Skin epidermis (tissue), 12 donors: Measurements from ENCODE around the gene TIMP1.

Source experiments
- H3K27ac ChIP-seq, 21 experiments: fragments of 200-600 bp; sonication (generic) in 11 of 21; one replicate each; pipeline ENCODE4 v1.5.0; 2020; ENCODE audit warnings: mild to moderate bottlenecking in 3 of 21, inconsistent platforms in 2 of 21, moderate library complexity in 2 of 21
- H3K4me3 ChIP-seq, 7 experiments: fragments of 200-600 bp; sonication (generic) in 2 of 7; one replicate each; pipeline ENCODE4 v1.5.0; 2020; ENCODE audit warnings: inconsistent platforms in 2 of 7, mild to moderate bottlenecking in 2 of 7, moderate library complexity in 1 of 7

TIMP1 gene

DNA sequence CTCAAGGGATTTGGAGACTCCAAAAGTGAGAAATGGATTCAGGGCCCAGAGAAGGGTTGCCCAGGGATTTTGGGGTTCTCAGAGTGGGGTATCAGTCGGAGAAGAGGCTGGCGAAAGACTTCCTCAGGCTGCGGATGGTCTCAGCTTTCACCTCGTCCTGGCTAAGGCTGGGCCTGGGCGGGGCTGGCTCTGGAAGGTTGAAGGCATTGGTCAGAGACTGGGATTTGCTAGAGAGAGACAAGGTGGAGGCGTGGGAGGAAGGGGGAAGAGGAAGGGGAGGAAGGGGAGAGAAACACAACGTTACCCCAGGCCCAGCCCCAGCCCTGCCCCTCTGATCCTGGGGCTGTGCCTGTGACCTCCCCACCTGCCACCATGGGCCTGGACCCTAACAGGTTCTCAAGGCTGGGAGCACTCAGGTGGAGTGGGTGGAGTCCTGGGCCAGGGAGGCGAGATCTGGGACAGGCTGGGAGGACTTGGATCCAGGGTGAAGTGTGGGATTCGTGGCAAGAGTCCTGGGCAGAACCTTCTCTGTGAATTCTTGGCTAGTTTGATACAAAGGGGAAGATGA, 9.4 kb upstream of the TIMP1 start:
- H3K27ac ChIP-seq, result peak overlapping the region in 2 of 21 experiments; percentile 26 to 87
- no peak overlapping the region for H3K4me3 ChIP-seq

DNA sequence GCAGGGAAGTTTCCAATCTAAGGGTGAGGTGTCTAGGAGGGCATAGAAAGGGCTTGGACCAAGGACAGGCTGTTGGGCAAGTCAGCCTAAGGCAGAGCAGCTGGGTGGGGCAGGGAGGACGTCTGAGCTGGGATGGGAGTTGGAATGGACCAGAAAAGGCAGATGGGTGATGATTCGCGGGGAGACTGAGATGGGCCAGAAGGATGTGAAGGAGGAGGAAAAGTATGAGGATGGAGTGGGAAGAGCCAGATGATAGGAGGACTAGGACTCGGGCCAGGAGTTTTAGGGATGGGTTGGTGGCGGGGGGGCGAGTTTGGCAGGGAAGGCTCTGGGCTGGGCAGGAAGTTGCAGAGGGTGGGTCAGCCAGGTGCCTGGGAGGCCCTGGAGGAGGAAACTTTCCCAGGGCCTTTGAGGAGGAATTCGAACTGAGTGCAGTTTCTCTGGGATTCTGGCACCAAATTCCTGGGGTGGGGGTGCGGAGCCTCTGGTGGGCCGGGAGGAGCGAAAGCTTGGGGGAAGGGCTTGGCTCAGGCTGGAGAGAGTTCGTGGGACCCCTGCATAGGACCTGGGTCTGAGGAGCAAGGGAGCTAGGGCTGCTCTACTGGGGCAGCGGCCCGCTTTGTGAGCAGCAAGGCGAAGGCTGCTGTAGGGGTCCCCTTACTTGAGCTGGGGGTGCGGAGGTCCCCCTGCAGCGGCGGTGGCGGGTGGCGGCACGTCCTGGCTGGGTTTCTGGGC, 8.7 kb upstream of the TIMP1 start:
- peak overlapping the region in 1 of 7 experiments; percentile 25 for H3K4me3 ChIP-seq

DNA sequence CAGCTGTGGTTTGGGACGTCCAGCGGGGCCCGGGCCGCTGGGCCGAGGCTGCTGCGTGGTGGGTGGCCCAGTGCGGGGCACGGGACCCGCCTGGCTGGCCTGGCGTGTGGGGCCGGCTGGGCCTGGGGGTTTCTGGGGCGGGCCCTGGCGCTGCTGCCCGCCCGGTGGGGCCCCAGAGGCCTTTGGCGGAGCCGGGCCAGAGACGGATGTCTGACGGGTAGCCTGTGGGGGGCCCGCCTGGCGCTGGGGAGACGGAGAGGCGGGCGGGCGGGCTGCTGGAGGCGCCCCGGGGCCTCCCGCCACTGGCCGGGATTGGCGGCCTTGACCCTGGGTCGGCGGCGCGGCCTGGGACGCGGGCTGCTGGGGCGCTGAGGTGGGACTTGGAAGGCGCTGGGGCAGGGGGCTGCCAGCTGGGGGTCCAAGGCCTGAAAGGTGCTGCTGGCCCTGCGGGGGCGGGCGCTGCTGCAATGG, 8.1 kb upstream of the TIMP1 start:
- Histone ChIP-seq H3K27ac (peak overlapping the region in 16 of 21 experiments; percentile 6 to 87 (median 65)), H3K4me3 (peak overlapping the region in 1 of 7 experiments; percentile 25)

More for the DNA sequence above, 8.7 kb upstream of the TIMP1 start:
- H3K27ac ChIP-seq, result peak overlapping the region in 16 of 21 experiments; percentile 6 to 87 (median 65)

DNA sequence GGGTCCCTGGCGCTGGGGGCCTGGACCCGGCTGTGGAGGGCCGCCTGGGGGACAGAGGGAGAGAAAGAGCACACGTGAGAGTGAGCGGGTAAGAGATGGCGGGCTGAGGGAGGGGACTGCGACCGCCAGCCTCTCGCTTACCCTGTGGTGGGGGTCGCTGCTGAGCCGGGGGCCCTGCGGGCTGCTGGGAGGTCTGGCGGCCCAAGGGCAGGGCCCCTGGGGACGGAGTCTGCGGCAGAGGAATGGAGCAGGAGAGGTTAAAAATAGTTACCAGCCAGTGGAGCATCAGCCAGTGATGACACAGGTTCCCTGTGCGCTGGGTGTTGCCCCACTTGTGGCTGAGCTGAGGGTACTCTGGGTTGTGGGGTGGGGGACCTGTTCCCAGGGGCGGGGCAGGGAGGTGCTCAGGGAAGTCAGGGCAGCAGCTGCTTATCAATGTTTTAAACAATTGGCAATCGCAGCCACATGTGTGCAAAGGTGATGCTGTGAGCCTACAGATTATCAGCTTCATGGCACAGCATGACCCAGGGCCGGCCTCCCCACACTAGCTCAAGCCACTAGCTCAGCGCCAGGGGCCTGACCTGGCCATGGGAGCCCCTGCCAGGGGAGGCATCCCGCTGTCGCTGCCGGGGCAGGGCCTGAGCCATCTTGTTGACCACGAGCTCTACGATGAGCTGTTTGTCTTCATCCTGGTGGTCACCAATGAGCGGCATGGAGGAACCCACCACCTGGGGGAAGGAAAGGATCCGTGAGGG, 7.5 kb upstream of the TIMP1 start:
- Histone ChIP-seq H3K4me3 (peak overlapping the region in 1 of 7 experiments; percentile 25), H3K27ac (peak overlapping the region in 11 of 21 experiments; percentile 6 to 87 (median 72))

DNA sequence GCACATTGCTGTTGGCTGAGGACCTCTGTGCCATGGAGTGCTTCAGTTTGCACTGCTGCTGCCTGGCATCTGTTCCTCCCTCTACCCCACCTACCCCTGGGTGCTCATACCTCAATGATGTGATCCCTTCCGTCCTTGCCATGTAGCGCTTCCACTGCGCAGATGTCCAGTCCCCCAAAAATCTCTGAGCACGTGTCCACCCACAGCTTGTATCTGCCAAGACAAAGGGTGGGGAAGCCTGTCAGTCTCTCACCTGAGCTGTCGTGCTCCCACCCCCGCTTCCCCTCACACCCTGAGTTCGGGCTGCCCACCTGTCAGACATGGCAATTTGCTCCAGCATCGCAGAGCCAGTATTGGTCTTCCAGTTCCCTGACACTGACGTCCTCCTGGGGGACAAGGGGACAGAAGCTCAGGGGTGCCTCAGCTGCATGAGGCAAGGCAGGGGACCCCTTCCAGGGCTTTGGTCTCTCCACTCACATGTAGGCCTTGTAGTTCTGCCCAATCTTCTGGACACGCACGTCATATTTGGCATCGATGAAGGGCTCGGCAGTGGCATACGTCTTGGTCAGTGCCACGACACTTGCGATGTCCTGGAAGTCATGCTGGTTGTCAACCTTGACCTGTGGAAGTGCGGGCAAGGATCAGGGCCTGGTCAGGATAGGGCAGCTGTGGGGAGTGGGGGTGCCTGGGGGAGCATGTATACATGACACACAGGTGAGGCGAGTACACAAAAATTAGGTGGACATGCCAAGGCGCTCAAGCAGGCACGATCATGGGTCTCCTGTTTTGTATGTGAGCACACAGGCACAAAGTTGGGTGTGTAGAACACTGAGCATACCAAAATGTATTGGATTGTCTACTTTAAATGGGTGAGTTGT, 6.0 kb upstream of the TIMP1 start:
- Histone ChIP-seq H3K27ac (no peak overlapping the region), H3K4me3 (no peak overlapping the region)

DNA sequence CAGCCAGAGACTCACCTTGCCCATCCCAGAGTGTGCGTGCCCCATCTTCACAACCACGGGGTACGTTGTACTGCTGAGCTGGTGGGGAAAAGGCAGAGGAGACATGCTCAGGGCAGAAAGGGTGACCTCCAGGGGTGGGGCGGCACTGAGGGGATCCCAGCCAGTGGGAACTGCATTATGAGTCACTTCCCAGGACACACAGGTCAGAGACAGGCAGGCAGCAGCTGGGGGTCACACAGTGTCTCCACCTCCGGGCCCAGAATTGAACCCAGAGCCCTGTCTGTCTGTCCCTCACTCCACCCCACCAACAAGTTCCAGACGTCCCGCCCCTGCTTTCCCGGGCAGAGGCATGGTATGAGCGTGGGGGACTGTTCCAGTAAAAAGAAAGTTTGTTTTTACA, 4.8 kb upstream of the TIMP1 start:
- no peak overlapping the region for H3K4me3 ChIP-seq
- no peak overlapping the region for H3K27ac ChIP-seq

DNA sequence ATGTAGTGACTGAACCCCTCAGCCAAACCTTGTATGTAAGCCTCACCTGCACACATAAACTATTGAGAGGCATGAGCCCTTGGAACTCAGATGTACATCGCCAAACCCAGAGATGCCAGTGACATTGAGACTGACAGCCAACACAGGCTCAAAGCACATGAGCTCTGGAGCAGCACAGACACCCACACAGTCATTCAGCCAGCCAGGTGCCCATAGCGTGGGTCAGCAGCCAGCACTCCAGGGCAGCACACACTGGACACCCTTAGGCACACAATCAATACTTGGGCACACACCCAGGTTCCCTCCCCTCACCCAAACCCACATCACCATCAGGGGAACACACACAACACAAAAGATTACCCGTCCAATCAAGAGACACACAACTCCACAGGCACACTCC, 4.3 kb upstream of the TIMP1 start:
- no peak overlapping the region for H3K4me3 ChIP-seq
- H3K27ac ChIP-seq, result no peak overlapping the region

DNA sequence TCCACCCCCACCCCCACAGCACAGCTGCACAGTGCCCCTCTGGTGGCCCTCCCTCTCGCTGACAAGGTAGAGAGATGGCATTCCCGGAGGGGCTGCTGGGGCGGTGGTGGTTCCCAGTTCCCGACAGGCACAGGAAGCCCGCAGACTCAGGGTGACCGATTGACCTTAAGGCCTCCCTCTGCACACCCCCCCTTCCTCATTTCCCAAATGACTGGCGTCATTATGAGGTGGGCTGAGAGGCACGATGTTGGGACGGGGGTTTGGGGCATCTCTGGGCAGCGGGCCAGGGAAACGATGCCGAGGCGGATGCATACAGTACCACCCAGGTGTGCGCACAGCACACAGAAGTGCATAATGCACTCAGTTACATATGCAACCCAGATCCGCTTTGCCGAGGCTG, 3.5 kb upstream of the TIMP1 start:
- Histone ChIP-seq H3K27ac (no peak overlapping the region), H3K4me3 (no peak overlapping the region)

DNA sequence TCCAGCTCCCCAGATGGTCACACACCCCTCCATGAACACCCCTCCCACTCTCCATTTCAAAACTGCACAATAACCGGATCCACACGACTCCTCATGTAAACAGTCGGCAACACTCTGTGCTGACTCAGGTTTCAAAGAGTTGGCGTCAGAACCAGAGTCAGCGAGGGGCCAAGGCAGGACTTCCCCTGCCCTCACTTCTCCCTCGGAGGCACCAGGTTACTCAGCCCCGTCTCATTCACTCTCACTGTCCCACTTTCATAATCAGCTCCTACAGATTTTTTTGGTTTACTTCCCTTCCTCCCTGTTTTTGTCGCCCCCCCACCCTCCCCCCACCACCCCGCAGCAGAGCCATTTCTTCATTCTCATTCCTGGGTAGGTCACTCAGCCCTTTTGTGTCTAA, 2.7 kb upstream of the TIMP1 start:
- H3K4me3 ChIP-seq, result no peak overlapping the region

DNA sequence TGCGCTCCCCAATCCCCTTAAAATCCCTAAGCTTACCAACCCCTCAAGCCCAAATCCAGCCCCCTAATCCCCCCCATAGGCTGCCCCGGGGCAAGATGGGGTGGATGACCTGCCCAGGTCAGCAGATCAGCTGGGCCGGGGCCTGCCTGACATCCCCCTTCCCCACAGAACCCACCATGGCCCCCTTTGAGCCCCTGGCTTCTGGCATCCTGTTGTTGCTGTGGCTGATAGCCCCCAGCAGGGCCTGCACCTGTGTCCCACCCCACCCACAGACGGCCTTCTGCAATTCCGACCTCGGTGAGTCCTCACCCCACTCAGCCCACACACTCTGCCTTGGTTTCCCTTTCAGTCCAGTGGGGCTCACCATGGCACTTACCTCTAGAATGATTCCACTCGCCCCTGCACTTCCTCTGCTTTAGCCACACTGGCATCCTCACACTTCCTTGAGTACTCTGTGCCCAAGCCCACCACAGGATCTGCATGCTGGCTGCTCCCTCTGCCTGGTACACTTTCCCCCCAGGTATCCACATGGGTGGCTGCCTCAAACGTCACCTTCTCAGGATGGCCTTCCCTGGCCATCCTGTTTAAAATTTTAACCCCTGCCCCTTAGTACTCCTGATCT, 1.1 kb downstream of the TIMP1 start:
- peak overlapping the region in 5 of 7 experiments; percentile 17 to 43 (median 38) for H3K4me3 ChIP-seq

More for the DNA sequence above, 2.7 kb upstream of the TIMP1 start:
- no peak overlapping the region for H3K27ac ChIP-seq

DNA sequence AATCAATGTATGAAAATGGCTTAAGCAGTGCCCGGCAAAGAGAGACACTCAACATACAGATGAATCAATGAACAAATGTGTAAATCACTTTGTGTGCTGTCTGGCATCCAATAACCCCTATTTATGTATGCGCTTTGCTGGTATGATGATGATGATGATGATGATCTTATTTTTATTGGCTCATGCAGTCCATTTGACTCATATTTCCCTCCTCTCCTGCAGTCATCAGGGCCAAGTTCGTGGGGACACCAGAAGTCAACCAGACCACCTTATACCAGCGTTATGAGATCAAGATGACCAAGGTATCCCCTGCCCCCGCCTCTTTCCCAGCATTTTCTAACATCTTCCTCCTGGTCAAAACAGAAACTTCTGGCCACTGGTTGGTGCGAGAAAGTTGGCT, 2.5 kb downstream of the TIMP1 start:
- H3K27ac ChIP-seq, result peak overlapping the region in 1 of 21 experiments; percentile 86
- H3K4me3 ChIP-seq, result no peak overlapping the region

More for the DNA sequence above, 1.1 kb downstream of the TIMP1 start:
- peak overlapping the region in 14 of 21 experiments; percentile 56 to 87 (median 82) for H3K27ac ChIP-seq

DNA sequence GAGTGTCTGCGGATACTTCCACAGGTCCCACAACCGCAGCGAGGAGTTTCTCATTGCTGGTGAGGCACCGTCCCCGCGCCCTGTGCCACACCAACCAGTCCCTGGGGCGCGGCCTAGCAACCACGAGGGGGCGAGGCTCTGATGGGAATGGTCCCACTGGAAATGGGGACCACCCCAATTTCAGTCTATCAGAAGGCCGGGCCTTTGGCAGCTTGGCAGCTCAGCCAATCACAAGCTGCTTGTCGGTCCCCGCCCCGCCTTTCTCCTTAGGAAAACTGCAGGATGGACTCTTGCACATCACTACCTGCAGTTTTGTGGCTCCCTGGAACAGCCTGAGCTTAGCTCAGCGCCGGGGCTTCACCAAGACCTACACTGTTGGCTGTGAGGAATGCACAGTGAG, 3.0 kb downstream of the TIMP1 start:
- H3K4me3 ChIP-seq, result no peak overlapping the region
- H3K27ac ChIP-seq, result no peak overlapping the region

DNA sequence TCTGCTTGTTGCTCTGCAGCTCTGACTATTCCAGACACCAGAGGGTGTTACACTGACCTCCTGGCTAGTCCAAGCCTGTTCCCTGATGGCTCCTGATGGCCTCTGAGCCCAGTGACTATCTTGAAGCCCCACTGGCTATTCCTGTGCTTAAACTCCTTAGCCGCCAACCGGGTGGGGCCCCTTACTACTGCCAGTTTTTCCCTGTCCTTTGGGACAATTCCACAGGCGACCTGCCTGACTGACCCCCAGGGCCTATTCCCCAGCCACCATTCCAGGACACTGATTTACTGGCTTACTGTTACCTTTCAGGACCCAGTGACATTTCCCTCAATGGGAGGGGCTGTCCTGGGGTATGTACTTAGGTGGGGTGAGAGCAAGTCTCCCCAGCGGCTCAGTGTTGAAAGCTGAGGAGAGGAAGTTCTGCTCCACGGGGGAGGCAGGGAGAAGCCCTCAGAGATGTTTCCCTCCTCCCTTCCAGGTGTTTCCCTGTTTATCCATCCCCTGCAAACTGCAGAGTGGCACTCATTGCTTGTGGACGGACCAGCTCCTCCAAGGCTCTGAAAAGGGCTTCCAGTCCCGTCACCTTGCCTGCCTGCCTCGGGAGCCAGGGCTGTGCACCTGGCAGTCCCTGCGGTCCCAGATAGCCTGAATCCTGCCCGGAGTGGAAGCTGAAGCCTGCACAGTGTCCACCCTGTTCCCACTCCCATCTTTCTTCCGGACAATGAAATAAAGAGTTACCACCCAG, 4.0 kb downstream of the TIMP1 start:
- H3K4me3 ChIP-seq, result no peak overlapping the region
- H3K27ac ChIP-seq, result no peak overlapping the region

DNA sequence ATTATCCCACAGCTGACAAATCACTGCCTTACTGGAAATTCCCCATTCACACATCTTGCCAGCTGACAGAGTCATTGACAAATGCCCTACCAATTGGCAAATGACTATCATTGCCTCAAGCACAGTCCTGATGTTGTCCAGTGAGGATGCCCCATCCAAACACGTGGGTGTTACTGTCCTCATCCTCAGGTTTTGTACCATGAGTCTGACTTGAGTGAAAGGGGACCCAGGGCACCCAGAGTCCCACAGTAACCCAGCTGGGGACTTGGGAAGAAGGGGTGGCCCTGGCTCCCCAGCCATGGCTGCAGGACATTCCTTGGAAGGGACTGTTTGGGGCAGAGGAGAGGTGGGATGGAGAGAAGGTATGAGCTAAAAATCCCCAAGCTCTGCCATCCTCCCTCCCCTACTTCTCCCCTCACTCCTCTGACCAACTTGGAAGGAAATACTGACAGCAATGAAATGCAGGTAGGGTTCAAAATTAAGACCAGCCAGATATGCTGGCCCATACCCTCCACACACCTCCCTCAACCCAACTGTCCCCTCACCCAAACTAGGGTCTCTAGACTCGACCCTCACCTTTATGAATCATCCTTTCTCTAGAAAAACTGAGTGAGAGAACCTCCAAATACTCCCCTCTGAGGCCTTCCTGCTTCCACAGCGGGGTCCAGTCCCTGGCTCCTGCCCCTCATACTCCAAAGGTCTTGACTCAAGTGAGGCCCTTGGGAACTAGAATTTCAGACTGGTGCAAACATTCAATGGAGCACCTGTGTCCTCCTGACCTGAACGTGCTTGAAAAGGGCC, 5.1 kb downstream of the TIMP1 start:
- no peak overlapping the region for H3K27ac ChIP-seq

DNA sequence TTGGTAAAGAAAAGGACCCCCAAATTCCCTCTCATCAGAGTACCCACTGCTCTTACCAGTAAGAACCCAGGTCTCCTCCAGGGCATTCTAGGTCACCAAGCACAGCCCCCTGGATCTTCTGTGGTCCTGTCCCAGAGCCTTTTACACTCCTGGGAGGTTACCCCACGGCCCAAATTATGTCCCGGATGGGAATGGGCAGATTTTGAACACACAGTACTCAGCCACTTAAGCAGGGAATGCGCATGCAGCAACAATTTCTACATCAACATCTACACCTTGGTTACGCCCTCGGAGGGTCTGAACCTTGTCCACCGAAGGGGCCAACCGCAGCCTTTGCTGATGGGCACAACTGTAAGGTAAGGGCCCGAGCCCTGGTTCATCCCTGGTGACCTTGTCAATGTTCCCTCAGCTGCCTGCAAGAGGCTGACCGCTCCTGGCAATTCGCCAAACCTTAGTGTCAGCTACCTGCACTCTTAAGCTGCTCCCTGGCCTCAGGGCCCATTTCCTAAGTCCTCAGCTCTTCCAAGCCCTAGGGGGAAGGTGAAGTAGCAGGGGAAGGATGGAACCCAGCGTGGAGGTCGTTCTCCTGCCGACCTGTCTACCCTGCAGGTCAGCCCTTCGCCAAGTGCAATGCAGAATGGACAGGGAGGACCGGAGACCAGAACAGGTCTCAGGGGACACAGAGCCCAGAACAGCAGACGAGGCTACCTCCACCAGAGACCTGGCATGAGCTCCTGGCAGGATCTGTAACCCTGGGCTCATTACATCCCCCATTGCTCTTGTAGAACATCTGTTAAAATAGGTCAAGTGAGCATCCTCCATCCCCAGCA, 5.9 kb downstream of the TIMP1 start:
- Histone ChIP-seq H3K27ac (no peak overlapping the region), H3K4me3 (no peak overlapping the region)

More for the DNA sequence above, 5.1 kb downstream of the TIMP1 start:
- no peak overlapping the region for H3K4me3 ChIP-seq

DNA sequence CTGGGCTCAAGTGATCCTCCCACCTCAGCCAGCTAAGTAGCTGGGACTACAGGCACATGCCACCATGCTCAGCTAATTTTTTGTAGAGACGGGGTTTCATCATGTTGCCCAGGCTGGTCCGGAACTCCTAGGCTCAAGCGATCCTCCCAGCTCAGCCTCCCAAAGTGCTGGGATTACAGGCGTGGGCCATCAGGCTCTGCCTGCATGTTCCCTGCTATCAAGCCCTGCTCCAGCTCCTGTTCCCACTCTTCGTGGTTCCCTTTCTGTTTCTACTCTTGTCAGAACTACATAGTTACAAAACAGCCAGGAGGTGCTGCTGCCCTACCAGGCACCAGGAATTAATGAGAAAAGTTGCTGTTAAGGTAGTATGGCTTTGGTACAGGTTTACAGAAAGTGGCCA, 8.7 kb downstream of the TIMP1 start:
- no peak overlapping the region for H3K4me3 ChIP-seq

DNA sequence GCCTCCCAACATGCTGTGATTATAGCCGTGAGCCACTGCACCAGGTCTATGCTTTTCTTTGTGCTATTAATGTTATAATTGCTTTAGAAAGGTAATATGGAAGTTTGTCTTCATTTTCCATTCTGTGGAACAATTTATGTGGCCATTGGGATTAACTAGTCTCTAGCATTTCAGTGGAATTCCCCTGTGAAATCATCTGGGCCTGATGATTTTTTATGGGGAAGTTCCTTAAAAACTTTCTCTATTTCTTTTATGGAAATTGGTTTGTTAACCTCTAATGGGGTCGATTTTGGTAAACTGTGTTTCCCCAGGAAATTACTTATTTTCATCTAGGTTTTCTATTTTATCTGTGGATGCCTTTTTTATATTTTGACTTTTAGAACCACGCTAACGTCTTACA, 11.3 kb downstream of the TIMP1 start:
- no peak overlapping the region for H3K4me3 ChIP-seq
- no peak overlapping the region for H3K27ac ChIP-seq

More for the DNA sequence above, 8.7 kb downstream of the TIMP1 start:
- no peak overlapping the region for H3K27ac ChIP-seq
